Gastroesophageal sphincter (tissue), 3 donors: ENCODE results near the gene RPLP2.

Source experiments
- POLR2A ChIP-seq, 2 donors: fragments of 450-650 bp; IDR thresholded peaks; one replicate each; pipeline ENCODE4 v1.6.1; 2017; ENCODE audit warnings: antibody characterized with exemption in 2 of 2, mild to moderate bottlenecking in 2 of 2, moderate library complexity in 1 of 2
- POLR2AphosphoS5 ChIP-seq: sonication (generic); formaldehyde crosslinking; IDR thresholded peaks from one replicate; pipeline ENCODE4 v1.6.1; 2017; ENCODE audit warnings: antibody characterized with exemption
- TF ChIP-seq, protein P1 (sequence below), 4 experiments: fragments of 200-600 bp in 2 of 4; fragments of 450-650 bp in 2 of 4; sonication (generic) in 1 of 4; IDR thresholded peaks; one replicate each; pipeline ENCODE4 v1.5.1; 2017 to 2019; ENCODE audit warnings: antibody characterized with exemption in 4 of 4, mild to moderate bottlenecking in 2 of 4, moderate library complexity in 2 of 4

DNA sequence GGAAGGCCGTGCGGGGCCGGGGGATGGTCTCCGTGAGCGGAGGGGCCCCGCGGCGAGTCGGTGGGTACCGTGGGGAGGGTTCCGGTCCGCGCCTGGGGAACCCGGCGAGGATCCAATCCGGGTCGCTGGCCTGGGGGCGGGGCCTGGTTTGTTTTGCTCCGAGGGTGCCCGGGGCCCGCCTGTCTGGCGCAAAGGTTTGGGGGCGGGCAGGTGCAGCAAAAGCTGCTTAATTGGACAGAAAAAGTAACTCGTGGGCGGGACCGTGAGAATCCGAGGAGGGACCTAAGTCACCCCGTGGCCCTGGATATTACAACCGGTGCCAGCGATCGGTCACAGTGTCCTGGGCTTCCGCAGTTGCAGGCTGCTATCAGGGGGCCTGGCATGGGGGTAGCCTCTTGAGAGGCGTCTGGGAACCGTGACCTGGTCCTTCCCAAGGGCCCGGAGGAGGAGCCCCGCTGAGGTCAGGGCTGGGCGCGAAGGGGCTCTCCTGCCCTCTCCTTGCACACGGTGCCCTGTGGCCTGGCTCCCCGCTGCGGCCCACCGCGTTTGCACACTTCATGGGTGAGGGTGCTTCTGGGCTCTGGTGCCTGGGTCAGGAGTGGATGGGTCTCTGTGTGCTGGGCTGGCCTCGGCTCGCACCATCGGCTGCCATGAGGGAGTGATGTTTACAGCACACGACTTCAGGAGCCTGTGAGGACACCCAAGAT lies 10.3 kb downstream of the RPLP2 start:
- TF ChIP-seq, protein P1, sequence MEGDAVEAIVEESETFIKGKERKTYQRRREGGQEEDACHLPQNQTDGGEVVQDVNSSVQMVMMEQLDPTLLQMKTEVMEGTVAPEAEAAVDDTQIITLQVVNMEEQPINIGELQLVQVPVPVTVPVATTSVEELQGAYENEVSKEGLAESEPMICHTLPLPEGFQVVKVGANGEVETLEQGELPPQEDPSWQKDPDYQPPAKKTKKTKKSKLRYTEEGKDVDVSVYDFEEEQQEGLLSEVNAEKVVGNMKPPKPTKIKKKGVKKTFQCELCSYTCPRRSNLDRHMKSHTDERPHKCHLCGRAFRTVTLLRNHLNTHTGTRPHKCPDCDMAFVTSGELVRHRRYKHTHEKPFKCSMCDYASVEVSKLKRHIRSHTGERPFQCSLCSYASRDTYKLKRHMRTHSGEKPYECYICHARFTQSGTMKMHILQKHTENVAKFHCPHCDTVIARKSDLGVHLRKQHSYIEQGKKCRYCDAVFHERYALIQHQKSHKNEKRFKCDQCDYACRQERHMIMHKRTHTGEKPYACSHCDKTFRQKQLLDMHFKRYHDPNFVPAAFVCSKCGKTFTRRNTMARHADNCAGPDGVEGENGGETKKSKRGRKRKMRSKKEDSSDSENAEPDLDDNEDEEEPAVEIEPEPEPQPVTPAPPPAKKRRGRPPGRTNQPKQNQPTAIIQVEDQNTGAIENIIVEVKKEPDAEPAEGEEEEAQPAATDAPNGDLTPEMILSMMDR (IDR thresholded peaks at IDR 0.05): no peak
- TF ChIP-seq POLR2A (IDR thresholded peaks at IDR 0.05): peak; percentile 23 to 37
- peak; percentile 51 for TF ChIP-seq POLR2AphosphoS5
